Kidney epithelial cell (primary cell): ENCODE results near the gene CD99. TPM values are rescaled to one million over a fixed set of nuclear protein-coding genes. Genes with fewer than 3 reads are reported as not detected.
"Not testable (repeated sequence)": the region's sequence is repeated elsewhere in the genome, so short reads cannot be mapped to it uniquely, and the experiment has no call there.

Experiments
- DNase-seq: peaks from one replicate; pipeline ENCODE4 v3.0.0-alpha.2; 2010; ENCODE audit warnings: low read depth
- H3K27me3 ChIP-seq: 2 replicates; pipeline ENCODE4 v1.6.0; 2011; ENCODE audit warnings: low read length; ENCODE audit not compliant: control insufficient read depth, insufficient read depth
- H3K36me3 ChIP-seq: 2 replicates; pipeline ENCODE4 v1.5.1; 2011; ENCODE audit warnings: low read length; ENCODE audit not compliant: control insufficient read depth, insufficient read depth
- H3K4me3 ChIP-seq: 2 replicates; pipeline ENCODE4 v1.5.1; 2011; ENCODE audit warnings: low read depth, mild to moderate bottlenecking, control low read depth, low read length
- CTCF ChIP-seq: IDR thresholded peaks from 2 replicates; pipeline ENCODE4 v1.5.1; 2011; ENCODE audit warnings: mild to moderate bottlenecking, moderate library complexity, low read length, control low read depth, inconsistent platforms; ENCODE audit not compliant: insufficient read depth, poor library complexity, severe bottlenecking
- total RNA-seq: library from RNA; depleted of rRNA; stranded (reverse); fragments of >200 nt; gene quantifications from 2 replicates; pipeline ENCODE4 v1.2.3, GENCODE V29; 2015

Gene CD99
- total RNA-seq, 1 donor from 2014 or later: 152 TPM

DNA sequence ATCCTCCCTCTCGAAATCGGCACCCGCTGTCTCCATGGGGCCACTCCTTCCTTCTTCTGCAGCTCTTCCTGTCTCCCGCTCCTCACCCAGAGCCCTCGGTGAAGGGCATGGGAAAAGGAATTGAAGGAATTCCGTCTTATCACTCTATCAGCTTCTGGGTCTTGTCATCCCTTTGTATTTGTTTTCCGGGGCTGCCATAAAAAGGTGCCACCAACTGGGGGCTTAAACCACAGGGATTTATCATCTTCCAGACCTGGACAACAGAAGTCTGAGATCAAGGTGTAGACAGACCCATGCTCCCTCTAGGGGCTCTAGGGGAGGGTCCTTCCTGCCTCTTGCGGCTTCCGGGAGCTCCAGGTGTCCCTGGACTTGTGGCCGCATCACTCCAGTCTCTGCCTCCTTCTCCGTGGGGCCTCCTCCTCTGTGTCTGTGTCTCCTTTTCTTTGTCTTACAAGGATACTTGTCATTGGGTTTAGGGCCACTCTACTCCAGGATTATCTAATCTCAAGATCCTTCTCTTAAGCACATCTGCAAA lies 24.0 kb downstream of the CD99 start:
- Histone ChIP-seq H3K36me3 (peaks cover 1% of the 10 kb centered on the region), H3K4me3 (no peak overlapping the region), H3K27me3 (no peaks in the 10 kb centered on the region)
- DNase-seq: no peak
- TF ChIP-seq CTCF: no peak

DNA sequence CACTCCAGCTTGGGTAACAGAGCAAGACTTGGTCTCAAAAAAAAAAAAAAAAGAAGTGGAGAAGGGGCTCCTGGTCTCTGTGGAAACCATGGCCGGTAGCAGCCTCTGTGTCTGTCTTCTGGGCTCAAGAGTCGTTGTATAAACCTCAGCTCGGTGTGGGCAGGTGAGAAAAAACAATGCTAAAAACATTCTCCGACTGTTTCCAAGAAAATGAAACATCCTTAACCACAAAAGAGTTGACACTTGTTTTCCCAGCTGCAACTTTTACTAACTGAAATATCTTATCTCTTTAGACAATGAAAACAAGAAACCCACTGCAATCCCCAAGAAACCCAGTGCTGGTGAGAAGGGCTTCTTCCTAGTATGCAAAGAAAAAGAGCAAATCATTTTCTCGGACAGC lies 26.2 kb downstream of the CD99 start:
- no peak for DNase-seq
- no peak for TF ChIP-seq CTCF
- Histone ChIP-seq H3K4me3 (no peak overlapping the region), H3K36me3 (peaks cover 1% of the 10 kb centered on the region), H3K27me3 (no peaks in the 10 kb centered on the region)

GRCh38 chrX:2718821-2719220 lies 27.7 kb downstream of the CD99 start:
- no peak for TF ChIP-seq CTCF
- Histone ChIP-seq H3K4me3 (no peak overlapping the region), H3K36me3 (peaks cover 3% of the 10 kb centered on the region), H3K27me3 (no peaks in the 10 kb centered on the region)
- no peak for DNase-seq

DNA sequence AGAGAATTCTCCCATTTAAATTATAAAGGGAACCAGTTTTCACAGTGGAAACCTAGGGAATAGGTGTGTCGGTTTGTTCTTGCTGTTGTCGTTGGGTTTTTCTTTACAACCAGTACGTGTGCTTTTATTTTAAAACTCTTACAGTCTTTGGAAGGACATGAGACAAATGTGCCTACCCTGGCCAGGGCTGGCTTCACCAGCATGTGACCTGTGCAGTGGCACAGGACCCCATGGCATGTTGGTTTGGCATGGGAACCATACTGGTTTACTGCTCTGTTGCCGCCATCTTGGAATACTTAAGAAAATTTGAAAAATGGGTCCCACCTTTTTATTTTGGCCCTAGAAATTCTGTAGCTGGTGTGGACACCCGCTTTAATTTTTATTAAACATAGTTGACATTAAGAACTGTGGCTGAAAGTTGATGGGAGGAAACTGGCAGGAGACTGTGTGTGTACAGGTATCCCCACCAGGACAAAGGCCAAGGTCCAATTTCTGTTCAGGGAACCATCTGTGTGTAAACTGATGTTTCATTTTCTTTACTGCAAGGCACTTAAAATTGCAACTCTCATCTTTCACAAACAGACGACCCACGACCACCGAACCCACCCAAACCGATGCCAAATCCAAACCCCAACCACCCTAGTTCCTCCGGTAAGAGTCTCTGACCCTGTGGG lies 28.8 kb downstream of the CD99 start:
- no peaks in the 10 kb centered on the region for H3K27me3 ChIP-seq
- peaks cover 3% of the 10 kb centered on the region for H3K36me3 ChIP-seq
- TF ChIP-seq CTCF: no peak

DNA sequence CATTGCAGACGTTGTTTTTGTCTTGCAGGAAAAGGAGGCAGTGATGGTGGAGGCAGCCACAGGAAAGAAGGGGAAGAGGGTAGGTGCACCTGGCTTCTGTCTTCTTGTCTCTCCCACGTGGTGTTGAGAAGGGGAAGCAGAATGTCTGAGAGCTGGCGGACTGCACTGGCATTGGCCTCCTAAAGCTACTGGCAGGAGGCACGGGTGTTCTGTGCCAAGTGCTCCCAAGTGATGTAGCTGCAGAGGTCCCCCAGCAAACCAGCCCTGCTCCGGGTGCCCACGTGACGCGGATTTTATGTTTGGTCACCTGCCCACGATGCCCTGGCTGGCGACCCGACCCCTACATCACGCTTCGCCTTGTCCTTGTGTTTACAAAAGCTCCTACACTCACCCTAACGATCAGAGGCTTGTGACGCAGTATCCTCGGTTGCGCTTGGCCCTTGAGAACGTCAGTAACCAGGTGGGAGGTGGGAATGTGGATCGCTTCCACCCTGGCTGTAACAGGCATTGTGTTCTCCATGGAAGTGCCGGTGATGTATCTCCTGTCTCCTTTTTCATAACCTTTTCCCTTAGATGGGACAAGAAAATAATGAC lies 32.3 kb downstream of the CD99 start:
- Histone ChIP-seq H3K4me3 (no peak overlapping the region), H3K27me3 (no peaks in the 10 kb centered on the region), H3K36me3 (peaks cover 2% of the 10 kb centered on the region)
- no peak for TF ChIP-seq CTCF
- DNase-seq: no peak

More for the DNA sequence above, 28.8 kb downstream of the CD99 start:
- no peak for DNase-seq
- H3K4me3 ChIP-seq: no peak overlapping the region

- not testable (repeated sequence) for H3K36me3 ChIP-seq, H3K27me3 ChIP-seq, H3K4me3 ChIP-seq
- DNase-seq: peak; percentile 78
Observed at GRCh38 chrX:2727264-2727663, 36.2 kb downstream of the CD99 start.
